Mammary epithelial cell (primary cell): ENCODE measurements around the gene AASDH.

Source experiments
- CTCF ChIP-seq, 2 donors: IDR thresholded peaks in 1 of 2; conservative IDR thresholded peaks in 1 of 2; 2 replicates each; pipeline ENCODE4 v1.5.1; 2011 to 2012; ENCODE audit warnings: inconsistent platforms in 2 of 2, low read length in 2 of 2, mild to moderate bottlenecking in 2 of 2, control low read depth in 1 of 2, low read depth in 1 of 2; ENCODE audit not compliant: insufficient read depth in 1 of 2; ENCODE audit errors: extremely low read depth in 1 of 2
- EZH2 ChIP-seq: IDR thresholded peaks from 2 replicates; pipeline ENCODE4 v1.6.1; 2012; ENCODE audit warnings: low read length, inconsistent platforms, borderline replicate concordance

- TF ChIP-seq CTCF (conservative IDR thresholded peaks at IDR 0.05 in 1 of 2, IDR thresholded peaks at IDR 0.05 in 1 of 2; ENCODE audit: extremely low read depth in 1 of 2, insufficient read depth in 1 of 2, low read depth in 1 of 2, low read length in 2 of 2): no peak
- no peak for TF ChIP-seq EZH2
Measured at GRCh38 chr4:56430203-56430602, 42.9 kb upstream of the AASDH start.
